Loucy (cell line): ENCODE measurements around the gene F7.

Source experiments
- H2AFZ ChIP-seq: fragments of 200-600 bp; sonication (generic); 2 replicates; pipeline ENCODE4 v1.6.0; 2016; ENCODE audit warnings: antibody characterized with exemption, mild to moderate bottlenecking, low read length, moderate library complexity
- H3F3A ChIP-seq: fragments of 200-600 bp; 2 replicates; pipeline ENCODE4 v1.6.0; 2016; ENCODE audit warnings: antibody characterized with exemption, low read depth, mild to moderate bottlenecking
- H3K27me3 ChIP-seq: fragments of 200-600 bp; sonication (generic); 2 replicates; pipeline ENCODE4 v1.6.1; 2014; ENCODE audit warnings: low read length, mild to moderate bottlenecking; ENCODE audit not compliant: insufficient read depth, poor library complexity, severe bottlenecking
- H3K36me3 ChIP-seq: fragments of 200-600 bp; sonication (generic); 2 replicates; pipeline ENCODE4 v1.6.1; 2016; ENCODE audit warnings: low read length; ENCODE audit not compliant: insufficient read depth
- H3K4me1 ChIP-seq: fragments of 200-600 bp; sonication (generic); 2 replicates; pipeline ENCODE4 v1.5.1; 2014; ENCODE audit warnings: low read length, mild to moderate bottlenecking; ENCODE audit not compliant: insufficient read depth, poor library complexity, severe bottlenecking
- H3K4me2 ChIP-seq: fragments of 200-600 bp; sonication (generic); 2 replicates; pipeline ENCODE4 v1.6.0; 2014; ENCODE audit warnings: antibody characterized with exemption, low read length, low read depth, mild to moderate bottlenecking; ENCODE audit not compliant: poor library complexity, severe bottlenecking
- H3K4me3 ChIP-seq: fragments of 200-600 bp; sonication (generic); 2 replicates; pipeline ENCODE4 v1.5.1; 2014; ENCODE audit warnings: low read length, mild to moderate bottlenecking, mixed read lengths; ENCODE audit not compliant: poor library complexity, severe bottlenecking
- H3K79me2 ChIP-seq: fragments of 200-600 bp; sonication (generic); 2 replicates; pipeline ENCODE4 v1.6.1; 2014; ENCODE audit warnings: low read length; ENCODE audit not compliant: insufficient read depth
- H3K9ac ChIP-seq: fragments of 200-600 bp; sonication (generic); 2 replicates; pipeline ENCODE4 v1.6.0; 2014; ENCODE audit warnings: mild to moderate bottlenecking, low read depth, low read length, moderate library complexity; ENCODE audit not compliant: poor library complexity, severe bottlenecking
- H3K9me2 ChIP-seq: fragments of 200-600 bp; sonication (generic); replicated peaks from 2 replicates; pipeline ENCODE4 v1.6.1; 2016; ENCODE audit warnings: low read depth, low read length, mixed read lengths
- H3K9me3 ChIP-seq: fragments of 200-600 bp; sonication (generic); 2 replicates; pipeline ENCODE4 v1.6.1; 2014; ENCODE audit warnings: mild to moderate bottlenecking, antibody characterized with exemption, low read length, low read depth; ENCODE audit not compliant: insufficient read depth
- H4K20me1 ChIP-seq: fragments of 200-600 bp; sonication (generic); 2 replicates; pipeline ENCODE4 v1.6.0; 2014; ENCODE audit warnings: antibody characterized with exemption, low read length, mild to moderate bottlenecking; ENCODE audit not compliant: insufficient read depth, poor library complexity, severe bottlenecking
- CTCF ChIP-seq: fragments of 200-600 bp; sonication (generic); conservative IDR thresholded peaks from 2 replicates; pipeline ENCODE4 v1.5.1; 2014; ENCODE audit warnings: mild to moderate bottlenecking, antibody characterized with exemption, low read length
- EZH2phosphoT487 ChIP-seq: fragments of 200-600 bp; IDR thresholded peaks from 2 replicates; pipeline ENCODE4 v1.6.1; 2018; ENCODE audit warnings: antibody characterized with exemption, mild to moderate bottlenecking, moderate library complexity, borderline replicate concordance

The F7 gene

GRCh38 chr13:113094410-113094800 lies 11.2 kb upstream of the F7 start:
- Histone ChIP-seq H3K79me2 (no peaks in the 10 kb centered on the region), H3K4me2 (no peak overlapping the region), H2AFZ (no peak overlapping the region), H3F3A (no peaks in the 10 kb centered on the region), H3K9me2 (no peaks in the 10 kb centered on the region), H3K9ac (no peak overlapping the region), H3K36me3 (no peaks in the 10 kb centered on the region), H3K4me3 (no peak overlapping the region), H4K20me1 (no peaks in the 10 kb centered on the region), H3K4me1 (no peaks in the 10 kb centered on the region), H3K9me3 (no peaks in the 10 kb centered on the region), H3K27me3 (no peaks in the 10 kb centered on the region)
- TF ChIP-seq EZH2phosphoT487 = no peak

GRCh38 chr13:113095146-113096051 lies 10.2 kb upstream of the F7 start:
- Histone ChIP-seq H3K4me3 (no peak overlapping the region), H3K27me3 (no peaks in the 10 kb centered on the region), H3F3A (no peaks in the 10 kb centered on the region), H2AFZ (no peak overlapping the region), H3K36me3 (no peaks in the 10 kb centered on the region), H3K9me2 (no peaks in the 10 kb centered on the region), H3K9ac (no peak overlapping the region), H3K9me3 (no peaks in the 10 kb centered on the region), H3K4me2 (no peak overlapping the region), H3K79me2 (no peaks in the 10 kb centered on the region), H4K20me1 (no peaks in the 10 kb centered on the region), H3K4me1 (no peaks in the 10 kb centered on the region)
- TF ChIP-seq EZH2phosphoT487 (no peak), CTCF (no peak)

GRCh38 chr13:113096052-113096744 lies 9.4 kb upstream of the F7 start:
- Histone ChIP-seq H2AFZ (no peak overlapping the region), H3K9ac (no peak overlapping the region), H3K4me3 (no peak overlapping the region), H3K9me2 (no peaks in the 10 kb centered on the region), H3K4me1 (no peaks in the 10 kb centered on the region), H3K36me3 (no peaks in the 10 kb centered on the region), H3K9me3 (no peaks in the 10 kb centered on the region), H3K4me2 (no peak overlapping the region), H3K79me2 (no peaks in the 10 kb centered on the region), H4K20me1 (no peaks in the 10 kb centered on the region), H3K27me3 (no peaks in the 10 kb centered on the region), H3F3A (no peaks in the 10 kb centered on the region)
- TF ChIP-seq EZH2phosphoT487 (no peak), CTCF (no peak)
